CD4-positive, alpha-beta T cell treated with Interleukin-4 for 1 hour (primary cell): ENCODE measurements around the gene FTL.

Source experiments
- DNase-seq, 2 donors: peaks; one replicate each; pipeline ENCODE4 v3.0.0-alpha.2; 2020 to 2022

The FTL gene

GRCh38 chr19:48992581-48993174 lies 27.6 kb downstream of the FTL start:
- DNase-seq: no peak

DNA sequence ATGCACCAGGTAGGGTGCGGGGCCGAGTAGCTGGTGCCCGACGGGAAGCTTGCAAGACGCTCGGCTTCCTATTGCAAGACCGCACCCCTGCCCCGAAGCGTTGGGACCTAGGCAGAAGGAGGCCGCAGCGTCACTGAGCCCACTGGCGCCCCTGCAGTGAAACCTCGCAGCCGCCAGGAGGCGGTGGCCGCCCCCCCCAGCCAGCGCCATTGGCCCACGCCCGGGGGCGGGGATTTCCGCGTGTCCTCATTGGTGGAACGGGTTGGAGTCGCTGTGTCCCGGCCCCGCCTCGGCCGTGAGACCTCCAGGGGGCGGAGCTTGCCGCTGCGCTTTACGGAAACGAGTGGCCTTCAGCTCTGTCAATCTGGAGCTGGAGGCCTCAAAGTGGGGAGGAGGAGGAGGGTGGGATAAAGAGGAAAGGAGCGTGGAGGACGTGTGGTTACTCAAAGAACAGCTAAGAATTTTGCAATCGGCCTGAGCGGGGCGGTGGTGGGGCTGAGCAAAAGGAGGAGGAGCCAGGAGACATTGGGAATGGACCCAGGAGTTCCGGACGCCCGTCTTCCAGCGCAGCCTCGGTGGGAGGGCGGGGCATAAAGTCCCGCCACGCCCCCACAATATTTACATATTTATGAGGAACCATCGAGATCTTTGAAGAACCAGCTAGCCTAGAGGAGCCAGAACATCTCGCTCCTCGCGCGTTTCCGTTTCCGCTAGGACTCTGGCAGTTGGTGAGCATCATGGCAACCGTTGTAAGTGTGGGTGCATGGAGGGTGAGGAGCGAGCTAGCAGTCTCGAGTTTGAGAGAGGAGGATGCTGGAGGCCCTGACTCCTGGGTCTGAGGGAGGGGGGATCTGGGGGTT lies 28.3 kb downstream of the FTL start, which contains the start of the genes GYS1 and RUVBL2:
Gene GYS1 (minus strand): TSS at position 135 of the 860 bp plus-strand sequence. CDS start 197 bp downstream, outside the sequence.
Gene RUVBL2 (plus strand): TSS at position 713 of the 860 bp plus-strand sequence. CDS start 25 bp downstream, at position 738.
- peak; percentile 99 to 100 for DNase-seq

DNA sequence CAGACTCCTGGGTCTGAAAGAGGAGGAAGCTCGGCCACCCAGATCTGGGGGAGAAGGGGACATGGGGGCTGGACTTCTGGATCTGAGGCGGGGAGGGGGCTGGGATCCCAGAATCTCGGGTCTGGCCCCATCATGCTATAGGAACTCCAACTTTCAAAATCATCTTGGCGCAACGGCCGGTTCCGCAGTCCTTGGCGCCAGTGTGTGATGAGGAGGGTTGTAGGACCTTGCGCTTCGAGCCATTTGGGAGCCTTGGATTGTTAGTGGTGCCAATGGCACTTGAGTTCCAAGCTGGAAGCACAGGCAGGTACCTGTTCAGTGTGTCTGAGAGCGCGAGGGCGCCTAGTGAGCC lies 28.9 kb downstream of the FTL start:
- DNase-seq: no peak

DNA sequence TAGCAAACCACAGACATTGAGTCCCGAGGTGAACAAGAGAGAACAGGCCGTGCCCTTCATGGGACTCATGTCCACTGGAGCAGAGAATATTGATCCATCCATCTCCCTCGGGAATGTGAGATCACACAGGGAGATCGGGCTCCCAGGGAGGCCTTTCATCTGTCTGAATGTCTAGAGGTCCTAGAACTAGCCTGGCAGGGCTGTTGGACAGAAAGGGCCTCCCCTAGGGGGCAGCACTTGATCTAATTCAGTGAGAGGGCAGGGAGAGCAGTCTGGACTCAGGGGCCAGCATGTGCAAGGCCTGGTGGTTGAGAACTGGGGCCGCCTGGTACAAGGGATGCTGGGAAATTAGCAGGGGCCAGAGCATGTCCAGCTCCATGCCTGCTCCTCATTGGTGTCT lies 32.9 kb downstream of the FTL start:
- peak; percentile 39 to 50 for DNase-seq

- peak; percentile 67 to 78 for DNase-seq
Observed at GRCh38 chr19:48999481-49000325, 34.6 kb downstream of the FTL start.

GRCh38 chr19:49004133-49004532 lies 39.0 kb downstream of the FTL start:
- DNase-seq: no peak

DNA sequence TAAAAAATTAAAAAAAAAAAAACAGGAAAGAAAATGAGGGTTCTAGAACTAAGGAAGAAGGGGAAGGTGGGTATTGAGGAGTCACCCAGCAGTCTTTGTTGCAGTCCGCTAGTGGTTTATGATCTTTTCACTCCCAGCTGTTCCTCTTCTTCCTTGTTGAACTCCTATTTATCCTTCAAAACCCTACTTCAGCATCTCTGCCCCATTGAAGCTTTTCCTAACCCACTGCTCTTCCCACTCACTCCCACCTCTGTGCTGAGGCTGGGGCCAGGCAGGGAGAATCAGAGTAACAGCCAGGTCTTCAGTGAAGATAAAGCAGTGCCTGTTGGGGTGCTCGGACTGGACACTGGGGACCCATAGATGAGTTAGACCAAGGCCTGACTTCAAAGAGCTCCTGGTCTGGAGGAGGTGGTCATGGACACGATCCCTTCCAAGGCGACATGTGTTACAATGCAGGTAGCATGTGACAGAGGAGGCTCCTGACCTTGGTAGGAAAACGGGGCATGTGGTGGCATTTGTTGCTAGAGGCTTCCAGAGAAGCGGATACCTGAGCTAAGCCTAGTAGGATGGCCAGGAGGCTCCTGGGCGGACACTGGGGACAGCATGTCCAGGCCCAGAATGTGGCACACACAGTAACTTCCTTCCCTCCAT lies 40.0 kb downstream of the FTL start:
- no peak for DNase-seq

- no peak for DNase-seq
Observed at GRCh38 chr19:49006905-49007304, 41.8 kb downstream of the FTL start.

- no peak for DNase-seq
Observed at GRCh38 chr19:49009828-49010227, 44.7 kb downstream of the FTL start.

DNA sequence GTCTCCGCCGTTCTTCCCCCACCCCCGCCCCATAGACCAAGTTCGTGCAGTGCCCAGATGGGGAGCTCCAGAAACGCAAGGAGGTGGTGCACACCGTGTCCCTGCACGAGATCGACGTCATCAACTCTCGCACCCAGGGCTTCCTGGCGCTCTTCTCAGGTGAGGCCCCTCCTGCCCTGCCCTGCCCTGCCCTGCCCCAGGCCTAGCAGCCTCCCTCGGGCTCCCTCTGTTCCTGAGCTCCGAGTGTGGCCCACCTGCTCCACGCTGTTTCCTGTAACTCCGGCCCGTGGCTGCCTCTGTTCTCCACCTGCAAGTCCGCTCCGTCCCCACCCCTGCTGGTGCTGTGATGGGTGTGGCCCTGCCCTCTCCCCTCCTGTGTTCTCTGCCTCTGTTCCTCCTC lies 45.3 kb downstream of the FTL start:
- DNase-seq: no peak

GRCh38 chr19:49011194-49011593 lies 46.1 kb downstream of the FTL start:
- DNase-seq: no peak

GRCh38 chr19:49014123-49014869 lies 49.2 kb downstream of the FTL start:
- no peak for DNase-seq

DNA sequence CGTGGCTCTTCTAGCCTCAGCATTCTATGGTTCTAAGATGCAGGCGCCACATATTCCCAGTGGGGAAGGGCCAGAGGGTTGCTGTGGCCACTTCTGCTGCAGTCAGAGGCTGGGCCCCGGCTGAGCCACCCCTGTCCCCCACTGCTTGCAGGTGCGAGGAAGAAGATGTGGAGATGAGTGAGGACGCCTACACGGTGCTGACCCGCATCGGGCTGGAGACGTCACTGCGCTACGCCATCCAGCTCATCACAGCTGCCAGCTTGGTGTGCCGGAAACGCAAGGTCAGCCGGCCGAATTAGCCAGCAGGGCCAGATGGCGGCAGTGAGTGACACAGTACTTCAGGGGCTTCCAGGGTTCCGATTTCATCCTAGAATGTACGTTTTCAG lies 49.8 kb downstream of the FTL start:
- DNase-seq: no peak

DNA sequence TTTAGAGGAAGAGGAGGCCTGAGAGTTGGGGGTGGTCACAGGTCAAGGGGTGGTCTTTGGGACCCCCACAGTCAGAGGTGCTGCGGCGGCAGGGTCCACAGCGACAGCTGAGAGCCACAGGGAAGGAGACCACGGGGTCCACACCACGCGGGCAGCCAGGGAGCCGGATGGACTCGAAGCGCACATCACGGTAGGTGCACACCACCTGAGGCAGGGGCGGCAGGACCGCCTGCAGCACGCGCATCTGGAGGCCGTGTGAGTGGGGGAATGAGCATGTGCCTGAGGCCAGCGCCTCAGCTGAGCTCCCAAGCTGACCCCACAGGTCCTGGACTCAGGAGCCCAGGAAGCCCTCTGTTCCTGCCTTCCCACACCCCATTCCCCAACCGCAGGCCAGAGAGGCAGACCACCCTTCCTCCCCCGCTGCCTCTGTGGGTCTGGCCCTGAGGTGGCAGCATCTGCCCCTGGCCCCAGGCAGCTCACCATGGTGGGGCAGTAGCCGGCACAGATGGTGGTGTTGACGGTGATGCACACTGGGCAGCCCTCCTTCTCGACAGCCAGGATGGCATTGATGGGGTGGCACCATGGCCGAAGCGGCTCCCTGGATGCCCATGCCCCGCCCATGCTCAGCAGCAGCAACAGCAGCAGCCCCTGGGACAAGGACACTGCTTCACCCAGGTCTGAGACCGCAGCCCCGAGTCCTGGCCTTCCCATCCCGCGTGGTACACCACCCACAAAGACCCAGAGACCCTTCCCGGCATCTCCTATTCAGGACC lies 51.1 kb downstream of the FTL start:
- DNase-seq: no peak
